Endothelial cell of umbilical vein (primary cell): ENCODE results near the gene ASB2. TPM values are rescaled to one million over a fixed set of nuclear protein-coding genes. Genes with fewer than 3 reads are reported as not detected.

Experiments used
- BruUV-seq: library from RNA; stranded (reverse); fragments of 400-500 nt; replicated peaks from 2 replicates; lab custom pipeline; 2021; lab: Mats Ljungman, UMichigan
- CTCF ChIA-PET: fragments of 300-600, 350-600 bp; sonication (Branson Sonifier 250); formaldehyde crosslinking; loops from one replicate; lab custom pipeline; 2021; ENCODE audit warnings: antibody characterized with exemption, inconsistent platforms; lab: Charles Lee
- POLR2A ChIA-PET: fragments of 300-600, 350-600 bp; sonication (Branson Sonifier 250); formaldehyde crosslinking; loops from one replicate; lab custom pipeline; 2021; ENCODE audit warnings: antibody characterized with exemption, inconsistent platforms; lab: Charles Lee
- DNase-seq: peaks from one replicate; pipeline ENCODE4 v3.0.0-alpha.2; 2011; ENCODE audit warnings: low read depth, low spot score
- FAIRE-seq: peaks from 2 replicates; lab custom pipeline; 2011; peaks lifted over from hg19 to GRCh38; lab: Jason Lieb, UNC
- H2AFZ ChIP-seq: 2 replicates; pipeline ENCODE4 v1.6.0; 2012; ENCODE audit warnings: low read depth, low read length, control low read depth, inconsistent platforms
- H3K27ac ChIP-seq: 2 replicates; pipeline ENCODE4 v1.5.1; 2011; ENCODE audit warnings: low read depth, mild to moderate bottlenecking, control low read depth, low read length, moderate library complexity; ENCODE audit not compliant: insufficient read depth
- H3K27me3 ChIP-seq, 2 experiments: 2 replicates each; pipeline versions ENCODE4 v1.6.0 to v1.6.1; 2011; ENCODE audit warnings: low read length in 2 of 2, mixed read lengths in 1 of 2; ENCODE audit not compliant: control insufficient read depth in 2 of 2, insufficient read depth in 2 of 2
- H3K36me3 ChIP-seq, 2 experiments: 2 replicates in 1 of 2; 3 replicates in 1 of 2; pipeline ENCODE4 v1.5.1; 2011; ENCODE audit warnings: low read length in 2 of 2, mild to moderate bottlenecking in 1 of 2, moderate library complexity in 1 of 2; ENCODE audit not compliant: control insufficient read depth in 2 of 2, insufficient read depth in 2 of 2; ENCODE audit errors: extremely low read depth in 1 of 2
- H3K4me1 ChIP-seq: 3 replicates; pipeline ENCODE4 v1.5.1; 2011; ENCODE audit warnings: mild to moderate bottlenecking, low read length; ENCODE audit not compliant: control insufficient read depth, insufficient read depth; ENCODE audit errors: extremely low read depth
- H3K4me2 ChIP-seq: 2 replicates; pipeline ENCODE4 v1.6.1; 2011; ENCODE audit warnings: low read length, control low read depth, mixed read lengths; ENCODE audit not compliant: insufficient read depth
- H3K4me3 ChIP-seq, 3 experiments: fragments of 200-600 bp in 1 of 3; sonication (generic), shearing (Covaris generic) in 1 of 3; replicated peaks in 1 of 3; 2 replicates each; pipeline ENCODE4 v1.5.1; 2011 to 2016; ENCODE audit warnings: control low read depth in 3 of 3, low read length in 3 of 3, mild to moderate bottlenecking in 2 of 3, inconsistent platforms in 1 of 3, low read depth in 1 of 3, moderate library complexity in 1 of 3; ENCODE audit not compliant: insufficient read depth in 1 of 3
- H3K79me2 ChIP-seq: 2 replicates; pipeline ENCODE4 v1.6.0; 2012; ENCODE audit warnings: low read length, inconsistent platforms; ENCODE audit not compliant: control insufficient read depth, insufficient read depth
- H3K9ac ChIP-seq: replicated peaks from 2 replicates; pipeline ENCODE3; 2011; ENCODE audit warnings: low read length, control low read depth; ENCODE audit not compliant: insufficient read depth; ENCODE audit errors: extremely low read depth
- H3K9me1 ChIP-seq: replicated peaks from 3 replicates; pipeline ENCODE4 v1.6.0; 2011; ENCODE audit warnings: mild to moderate bottlenecking, low read length; ENCODE audit not compliant: control insufficient read depth, insufficient read depth; ENCODE audit errors: extremely low read depth
- H3K9me3 ChIP-seq: replicated peaks from 2 replicates; pipeline ENCODE4 v1.5.1; 2012; ENCODE audit warnings: low read length, inconsistent platforms; ENCODE audit not compliant: control insufficient read depth, insufficient read depth
- H4K20me1 ChIP-seq: replicated peaks from 2 replicates; pipeline ENCODE3; 2011; ENCODE audit warnings: mild to moderate bottlenecking, low read length; ENCODE audit not compliant: control insufficient read depth, insufficient read depth; ENCODE audit errors: extremely low read depth
- CTCF ChIP-seq, 2 donors: IDR thresholded peaks; 1 replicate in 1 of 2; 2 replicates in 1 of 2; pipeline ENCODE4 v1.5.1; 2011; ENCODE audit warnings: low read length in 2 of 2, mild to moderate bottlenecking in 2 of 2, moderate library complexity in 2 of 2, control low read depth in 1 of 2, inconsistent platforms in 1 of 2, low read depth in 1 of 2; ENCODE audit not compliant: insufficient read depth in 1 of 2; ENCODE audit errors: extremely low read depth in 1 of 2
- EZH2 ChIP-seq: IDR thresholded peaks from 2 replicates; pipeline ENCODE4 v1.6.1; 2012; ENCODE audit warnings: borderline replicate concordance, low read depth, mild to moderate bottlenecking, moderate library complexity, low read length, inconsistent platforms; ENCODE audit not compliant: severe bottlenecking
- FOS ChIP-seq: IDR thresholded peaks from 2 replicates; pipeline ENCODE4 v1.6.1; 2011; ENCODE audit warnings: mild to moderate bottlenecking, low read length, moderate library complexity, borderline replicate concordance; ENCODE audit not compliant: insufficient read depth
- GATA2 ChIP-seq: IDR thresholded peaks from 2 replicates; pipeline ENCODE4 v1.7.0; 2011; ENCODE audit warnings: low read depth, mild to moderate bottlenecking, moderate library complexity, mixed read lengths, low read length; ENCODE audit not compliant: insufficient read length, insufficient read depth
- JUN ChIP-seq: IDR thresholded peaks from 2 replicates; pipeline ENCODE4 v1.6.1; 2011; ENCODE audit warnings: borderline replicate concordance, low read depth; ENCODE audit not compliant: insufficient read length, insufficient read depth
- MAX ChIP-seq: IDR thresholded peaks from 2 replicates; pipeline ENCODE4 v1.6.1; 2011; ENCODE audit not compliant: insufficient read depth, insufficient read length
- MYC ChIP-seq: IDR thresholded peaks from one replicate; pipeline ENCODE4 v1.6.1; 2011; ENCODE audit warnings: mild to moderate bottlenecking, low read depth, low read length
- POLR2A ChIP-seq: IDR thresholded peaks from 2 replicates; pipeline ENCODE4 v1.6.1; 2012; ENCODE audit warnings: low read depth, mild to moderate bottlenecking, control low read depth, low read length
- POLR2AphosphoS5 ChIP-seq: IDR thresholded peaks from 2 replicates; pipeline ENCODE4 v1.6.1; 2012; ENCODE audit warnings: low read depth, mild to moderate bottlenecking, control low read depth, low read length, moderate library complexity; ENCODE audit not compliant: insufficient read depth
- dilution Hi-C: fragments of 300-500 bp; cut with MboI; formaldehyde crosslinking; loops from one replicate; pipeline ENCODE4 v1.15.0; 2019; ENCODE audit warnings: low sequenced_read_pairs; ENCODE audit not compliant: extremely low pct_ligation_motif_present
- intact Hi-C: fragments of 100-400 bp; cut with micrococcal nuclease; formaldehyde crosslinking; loops from one replicate; pipeline ENCODE4 v1.10.0; 2022
- polyA plus RNA-seq, 4 experiments: library from polyadenylated mRNA; depleted of rRNA in 3 of 4; stranded (reverse) in 3 of 4; unstranded in 1 of 4; fragments of >200 nt; gene quantifications; 2 replicates each; pipeline versions ENCODE4 v1.2.1 to v1.2.3, GENCODE V29; 2011 to 2012; ENCODE audit warnings: missing spikeins in 1 of 4
- total RNA-seq: library from RNA; stranded (reverse); gene quantifications from 2 replicates; pipeline ENCODE4 v1.2.3, GENCODE V29; 2021

ASB2 gene
- total and polyA plus RNA-seq, 2 donors (not counting 3 experiments of a cell fraction or from before 2014, with no cell fraction given): not detected

GRCh38 chr14:94024549-94024948 lies 48.2 kb upstream of the ASB2 start:
- Histone ChIP-seq H3K36me3 (no peaks in the 10 kb centered on the region), H4K20me1 (no peaks in the 10 kb centered on the region), H3K27ac (no peak overlapping the region), H3K9me3 (no peaks in the 10 kb centered on the region), H3K4me2 (no peak overlapping the region), H3K4me1 (peaks cover 10% of the 10 kb centered on the region), H3K9me1 (no peaks in the 10 kb centered on the region), H3K9ac (no peak overlapping the region), H3K79me2 (no peaks in the 10 kb centered on the region), H2AFZ (no peak overlapping the region), H3K27me3 (peaks cover 0 to 4% of the 10 kb centered on the region in 2 experiments), H3K4me3 (no peak overlapping the region)
- TF ChIP-seq CTCF (IDR thresholded peaks at IDR 0.05; ENCODE audit: extremely low read depth in 1 of 2, insufficient read depth in 1 of 2, low read depth in 1 of 2, low read length in 2 of 2) (no peak), EZH2 (no peak), FOS (no peak), GATA2 (no peak), POLR2AphosphoS5 (no peak), MAX (no peak), JUN (no peak), POLR2A (no peak), MYC (no peak)
- dilution Hi-C loops: no loop called here
- ChIA-PET CTCF (interaction anchor here (1.5 to 2.5 kb wide), 2 partner anchors 108 to 112 kb away, joined by 4 to 15 read pairs; no protein-coding TSS in a partner anchor), POLR2A (no interaction called here)
- intact Hi-C loops: no loop called here
- DNase-seq (no peak), FAIRE-seq (no peak)
- no TSS peak for BruUV-seq
